IPS-18a (cell line): ENCODE results near the gene NAT14.
"Not testable (repeated sequence)": the region's sequence is repeated elsewhere in the genome, so short reads cannot be mapped to it uniquely, and the experiment has no call there.

Experiments used
- H3K27ac ChIP-seq: one replicate; pipeline ENCODE4 v1.5.1; 2013; ENCODE audit warnings: low read length
- H3K27me3 ChIP-seq: one replicate; pipeline ENCODE4 v1.6.1; 2013; ENCODE audit warnings: mild to moderate bottlenecking, low read length; ENCODE audit not compliant: control insufficient read depth, insufficient read depth
- H3K36me3 ChIP-seq: one replicate; pipeline ENCODE4 v1.6.1; 2013; ENCODE audit warnings: low read depth, low read length; ENCODE audit not compliant: control insufficient read depth
- H3K4me1 ChIP-seq: one replicate; pipeline ENCODE4 v1.6.1; 2013; ENCODE audit warnings: low read depth, low read length; ENCODE audit not compliant: control insufficient read depth
- H3K4me3 ChIP-seq: one replicate; pipeline ENCODE4 v1.5.1; 2013; ENCODE audit warnings: low read length
- H3K9ac ChIP-seq: one replicate; pipeline ENCODE4 v1.6.1; 2013; ENCODE audit warnings: mild to moderate bottlenecking, low read length, moderate library complexity
- H3K9me3 ChIP-seq: one replicate; pipeline ENCODE4 v1.6.1; 2013; ENCODE audit warnings: low read depth, low read length; ENCODE audit not compliant: control insufficient read depth

Gene NAT14

DNA sequence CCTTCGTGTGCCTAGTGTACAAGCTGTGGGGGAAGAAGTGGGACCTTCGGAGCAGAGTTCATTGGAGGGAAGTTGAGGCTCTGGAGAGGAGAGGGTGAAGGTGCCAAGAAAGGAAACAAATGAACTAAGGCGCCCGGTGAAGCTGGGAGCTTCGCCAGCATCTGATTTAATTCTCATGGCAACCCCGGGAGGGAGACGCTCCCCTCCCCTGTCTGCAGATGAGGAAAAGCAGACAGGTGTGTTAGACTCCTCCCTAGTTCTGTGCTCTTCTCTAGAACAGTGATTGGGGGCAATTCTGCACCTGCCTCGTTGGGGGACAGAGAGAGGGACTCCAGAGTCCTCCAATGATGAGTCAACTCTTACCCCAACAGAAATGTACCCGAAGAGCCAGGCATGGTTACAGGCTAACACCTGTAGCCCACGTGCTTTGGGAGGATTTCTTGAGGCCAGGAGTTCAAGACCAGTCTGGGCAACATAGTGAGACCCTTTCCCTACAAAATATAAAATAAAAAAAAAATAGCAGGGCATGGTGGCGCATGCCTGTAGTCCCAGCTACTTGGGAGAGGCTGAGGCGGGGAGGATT lies 7.5 kb downstream of the NAT14 start:
- Histone ChIP-seq H3K9me3 (no peaks in the 10 kb centered on the region), H3K4me1 (peaks cover 27% of the 10 kb centered on the region), H3K36me3 (no peaks in the 10 kb centered on the region), H3K4me3 (no peak overlapping the region), H3K9ac (no peak overlapping the region), H3K27me3 (no peaks in the 10 kb centered on the region), H3K27ac (no peak overlapping the region)

- H3K36me3 ChIP-seq: no peaks in the 10 kb centered on the region
- H3K27me3 ChIP-seq: no peaks in the 10 kb centered on the region
- no peak overlapping the region for H3K27ac ChIP-seq
- H3K9ac ChIP-seq: no peak overlapping the region
- no peak overlapping the region for H3K4me3 ChIP-seq
- peaks cover 21% of the 10 kb centered on the region for H3K4me1 ChIP-seq
- no peaks in the 10 kb centered on the region for H3K9me3 ChIP-seq
Observed at GRCh38 chr19:55493052-55493644, 8.2 kb downstream of the NAT14 start.

- Histone ChIP-seq H3K4me1 (peaks cover 17% of the 10 kb centered on the region), H3K27ac (no peak overlapping the region), H3K9me3 (no peaks in the 10 kb centered on the region), H3K36me3 (no peaks in the 10 kb centered on the region), H3K9ac (no peak overlapping the region), H3K27me3 (no peaks in the 10 kb centered on the region), H3K4me3 (no peak overlapping the region)
Observed at GRCh38 chr19:55493645-55494171, 8.7 kb downstream of the NAT14 start.

GRCh38 chr19:55494172-55494761 lies 9.3 kb downstream of the NAT14 start:
- Histone ChIP-seq H3K9ac (no peak overlapping the region), H3K36me3 (no peaks in the 10 kb centered on the region), H3K4me1 (peaks cover 13% of the 10 kb centered on the region), H3K27ac (no peak overlapping the region), H3K9me3 (no peaks in the 10 kb centered on the region), H3K4me3 (no peak overlapping the region), H3K27me3 (no peaks in the 10 kb centered on the region)

GRCh38 chr19:55495646-55496349 lies 10.8 kb downstream of the NAT14 start:
- H3K27me3 ChIP-seq: no peaks in the 10 kb centered on the region
- H3K4me3 ChIP-seq: no peak overlapping the region
- H3K36me3 ChIP-seq: no peaks in the 10 kb centered on the region
- no peak overlapping the region for H3K27ac ChIP-seq
- H3K9me3 ChIP-seq: no peaks in the 10 kb centered on the region
- no peak overlapping the region for H3K9ac ChIP-seq
- peaks cover 8% of the 10 kb centered on the region for H3K4me1 ChIP-seq

- not testable (repeated sequence) for H3K9ac ChIP-seq, H3K9me3 ChIP-seq, H3K36me3 ChIP-seq, H3K4me3 ChIP-seq, H3K27ac ChIP-seq, H3K27me3 ChIP-seq, H3K4me1 ChIP-seq
Observed at GRCh38 chr19:55496820-55497219, 11.8 kb downstream of the NAT14 start.

DNA sequence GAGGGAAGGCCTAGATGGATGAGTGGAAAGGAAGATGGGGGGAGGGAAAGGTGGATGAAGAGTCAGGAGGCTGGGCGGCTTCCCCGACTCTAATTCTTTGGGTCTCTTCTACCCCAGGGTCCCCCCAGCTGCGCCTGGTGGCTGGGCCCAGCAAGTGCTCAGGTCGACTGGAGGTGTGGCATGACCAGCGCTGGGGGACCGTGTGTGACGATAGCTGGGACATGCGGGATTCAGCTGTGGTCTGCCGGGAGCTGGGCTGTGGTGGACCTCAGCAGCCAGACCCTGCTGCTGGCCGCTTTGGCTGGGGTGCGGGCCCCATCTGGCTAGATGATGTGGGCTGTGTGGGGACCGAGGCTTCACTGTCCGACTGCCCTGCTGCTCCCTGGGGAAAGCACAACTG lies 12.8 kb downstream of the NAT14 start:
- Histone ChIP-seq H3K9me3 (no peaks in the 10 kb centered on the region), H3K27me3 (peaks cover 16% of the 10 kb centered on the region), H3K36me3 (no peaks in the 10 kb centered on the region), H3K4me3 (no peak overlapping the region), H3K4me1 (peaks cover 8% of the 10 kb centered on the region), H3K27ac (no peak overlapping the region), H3K9ac (no peak overlapping the region)

DNA sequence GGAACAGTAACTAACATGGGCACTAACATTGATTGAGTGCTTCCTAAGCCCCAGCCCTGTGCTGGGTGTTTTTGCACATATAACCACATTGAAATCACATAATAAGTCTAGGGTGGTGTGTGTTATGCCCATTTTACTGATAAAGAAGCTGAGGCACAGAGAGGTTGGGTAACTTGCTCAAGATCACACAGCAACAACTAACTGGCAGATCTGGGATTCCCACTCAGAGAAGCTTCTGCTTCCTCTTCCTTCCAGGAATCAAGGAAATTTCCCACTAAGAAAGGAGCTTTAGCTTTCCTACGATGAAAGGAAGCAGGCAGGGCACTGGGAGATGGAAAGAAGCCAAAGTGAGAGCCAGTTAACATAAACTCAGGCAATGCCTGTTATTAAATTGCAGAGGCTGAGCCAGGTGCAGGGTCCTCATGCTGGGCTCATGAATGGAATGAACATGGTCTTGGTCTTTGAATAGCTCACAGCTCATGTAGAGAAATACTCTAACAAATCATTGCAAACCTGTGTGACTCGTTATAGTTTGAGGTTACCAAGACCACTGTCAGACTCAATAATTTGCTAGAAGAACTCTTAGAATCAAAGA lies 13.4 kb downstream of the NAT14 start:
- Histone ChIP-seq H3K27me3 (peaks cover 22% of the 10 kb centered on the region), H3K9me3 (no peaks in the 10 kb centered on the region), H3K4me1 (peaks cover 8% of the 10 kb centered on the region), H3K4me3 (no peak overlapping the region), H3K36me3 (no peaks in the 10 kb centered on the region), H3K9ac (no peak overlapping the region), H3K27ac (no peak overlapping the region)

DNA sequence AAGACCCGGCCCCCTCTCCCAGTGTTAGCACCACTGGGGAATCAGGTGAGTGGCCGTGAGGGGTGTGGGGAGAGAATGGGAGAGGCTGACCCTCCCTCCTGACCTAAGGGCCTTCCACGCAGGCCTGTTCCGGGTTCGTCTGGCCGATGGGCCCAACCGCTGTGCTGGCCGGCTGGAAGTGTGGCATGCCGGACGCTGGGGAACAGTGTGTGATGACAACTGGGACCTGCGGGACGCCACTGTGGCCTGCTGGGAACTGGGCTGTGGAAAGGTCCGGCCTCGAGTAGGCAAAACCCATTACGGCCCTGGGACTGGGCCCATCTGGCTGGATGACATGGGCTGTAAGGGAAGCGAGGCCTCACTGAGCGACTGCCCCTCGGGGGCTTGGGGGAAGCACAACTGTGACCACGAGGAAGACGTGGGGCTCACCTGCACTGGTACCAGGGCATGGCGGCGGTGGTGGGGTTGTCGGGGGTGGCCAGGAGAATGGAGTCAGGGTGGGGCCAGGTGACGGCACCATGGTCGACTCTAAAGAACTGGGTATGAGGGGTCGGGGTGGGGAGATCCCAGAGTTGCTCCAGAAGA lies 15.5 kb downstream of the NAT14 start:
- H3K36me3 ChIP-seq: no peaks in the 10 kb centered on the region
- H3K4me3 ChIP-seq: no peak overlapping the region
- peaks cover 33% of the 10 kb centered on the region for H3K27me3 ChIP-seq
- no peak overlapping the region for H3K9ac ChIP-seq
- peaks cover 8% of the 10 kb centered on the region for H3K4me1 ChIP-seq
- no peaks in the 10 kb centered on the region for H3K9me3 ChIP-seq
- no peak overlapping the region for H3K27ac ChIP-seq

DNA sequence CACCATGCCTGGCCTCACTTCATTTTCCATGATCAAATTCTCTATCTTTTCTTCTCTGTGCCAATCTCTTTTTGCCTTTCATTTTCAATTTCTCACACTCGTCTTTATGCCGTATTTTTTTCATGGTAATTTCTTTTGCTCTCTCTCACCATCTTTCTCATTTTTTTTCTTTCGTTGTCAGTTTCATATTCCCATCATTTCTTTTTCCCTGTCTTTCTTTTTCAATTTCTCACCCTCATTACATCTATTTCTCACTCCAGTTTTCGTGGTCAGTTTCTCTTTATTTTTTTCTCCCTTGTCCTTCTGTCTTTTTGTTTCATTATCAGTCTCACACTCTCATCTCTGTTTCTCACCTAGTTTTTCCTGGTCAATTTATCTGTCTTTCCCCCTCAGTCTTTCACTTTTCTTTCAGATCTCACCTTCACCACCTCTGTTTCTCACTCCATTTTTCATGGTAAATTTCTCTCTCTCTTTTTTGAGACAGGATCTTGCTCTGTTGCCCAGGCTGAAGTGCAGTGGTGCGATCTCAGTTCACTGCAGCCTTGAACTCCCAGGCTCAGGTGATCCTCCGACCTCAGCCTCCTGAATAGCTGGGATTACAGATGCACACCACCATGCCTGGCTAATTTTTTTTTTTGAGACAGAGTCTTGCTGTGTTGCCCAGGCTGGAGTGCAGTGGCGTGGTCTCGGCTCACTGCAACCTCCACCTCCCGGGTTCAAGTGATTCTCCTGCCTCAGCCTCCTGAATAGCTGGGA lies 17.4 kb downstream of the NAT14 start:
- no peaks in the 10 kb centered on the region for H3K36me3 ChIP-seq

DNA sequence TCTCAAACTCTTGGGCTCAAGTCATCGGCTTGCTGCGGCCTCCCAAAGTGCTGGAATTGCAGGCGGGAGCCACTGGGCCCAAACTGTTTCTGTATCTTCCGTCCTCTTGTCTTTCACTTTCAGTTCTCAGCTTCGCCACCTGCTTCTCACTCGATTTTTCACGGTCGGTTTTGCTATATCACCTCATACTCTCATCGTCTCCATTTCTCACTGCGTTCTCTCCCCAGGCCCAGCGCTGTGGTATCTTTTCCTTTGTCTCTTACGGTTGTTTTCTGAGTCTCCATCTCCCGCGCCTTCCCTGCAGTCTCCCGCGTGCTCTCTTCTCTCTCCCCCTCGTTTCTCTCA lies 18.1 kb downstream of the NAT14 start:
- H3K27ac ChIP-seq: no peak overlapping the region
- H3K36me3 ChIP-seq: no peaks in the 10 kb centered on the region
- H3K9ac ChIP-seq: no peak overlapping the region
- no peak overlapping the region for H3K4me3 ChIP-seq
- H3K4me1 ChIP-seq: no peaks in the 10 kb centered on the region
- no peaks in the 10 kb centered on the region for H3K9me3 ChIP-seq
- peaks cover 35% of the 10 kb centered on the region for H3K27me3 ChIP-seq

More for the DNA sequence above, 17.4 kb downstream of the NAT14 start:
- Histone ChIP-seq H3K4me1 (no peaks in the 10 kb centered on the region), H3K9ac (no peak overlapping the region), H3K27me3 (peaks cover 35% of the 10 kb centered on the region), H3K27ac (no peak overlapping the region), H3K9me3 (no peaks in the 10 kb centered on the region), H3K4me3 (no peak overlapping the region)
